SU-DHL-6 (cell line): ENCODE results near the gene PMFBP1.

Experiments used
- H2AFZ ChIP-seq: fragments of 200-600 bp; sonication (generic); 2 replicates; pipeline ENCODE4 v1.6.1; 2014; ENCODE audit warnings: low read depth, mild to moderate bottlenecking, moderate library complexity, mixed read lengths, antibody characterized with exemption, low read length; ENCODE audit not compliant: severe bottlenecking
- H3F3A ChIP-seq: fragments of 200-600 bp; shearing (Covaris generic); 2 replicates; pipeline ENCODE4 v1.6.0; 2016; ENCODE audit warnings: antibody characterized with exemption, mild to moderate bottlenecking; ENCODE audit not compliant: insufficient read depth
- H3K27ac ChIP-seq: fragments of 200-600 bp; sonication (generic); 2 replicates; pipeline ENCODE4 v1.5.1; 2016; ENCODE audit warnings: low read depth, mild to moderate bottlenecking, low read length, moderate library complexity, mixed read lengths
- H3K27me3 ChIP-seq: fragments of 200-600 bp; sonication (generic), shearing (Covaris generic); 2 replicates; pipeline ENCODE4 v1.6.0; 2014; ENCODE audit warnings: mild to moderate bottlenecking, low read length
- H3K36me3 ChIP-seq: fragments of 200-600 bp; sonication (generic); 2 replicates; pipeline ENCODE4 v1.6.1; 2014; ENCODE audit warnings: mild to moderate bottlenecking, low read length, mixed read lengths
- H3K4me2 ChIP-seq: fragments of 300-600, 200-600 bp; shearing (Covaris generic), sonication (generic); 2 replicates; pipeline ENCODE4 v1.6.0; 2014; ENCODE audit warnings: low read length, low read depth, mild to moderate bottlenecking; ENCODE audit not compliant: poor library complexity, severe bottlenecking
- H3K4me3 ChIP-seq: fragments of 200-600 bp; sonication (generic); 2 replicates; pipeline ENCODE4 v1.5.1; 2014; ENCODE audit warnings: antibody characterized with exemption, low read length, mild to moderate bottlenecking, mixed read lengths; ENCODE audit not compliant: insufficient read depth, poor library complexity, severe bottlenecking
- H3K79me2 ChIP-seq: fragments of 200-600 bp; sonication (generic); 2 replicates; pipeline ENCODE4 v1.6.1; 2014; ENCODE audit warnings: mild to moderate bottlenecking, low read length, moderate library complexity; ENCODE audit not compliant: insufficient read depth
- H3K9ac ChIP-seq: fragments of 200-600 bp; sonication (generic); 2 replicates; pipeline ENCODE4 v1.7.0; 2014; ENCODE audit warnings: mild to moderate bottlenecking, low read length
- H3K9me2 ChIP-seq: fragments of 200-600 bp; sonication (generic); replicated peaks from 2 replicates; pipeline ENCODE4 v1.6.1; 2014; ENCODE audit warnings: low read length; ENCODE audit not compliant: insufficient read depth
- H3K9me3 ChIP-seq: fragments of 200-600 bp; sonication (generic); 2 replicates; pipeline ENCODE4 v1.6.1; 2014; ENCODE audit warnings: low read length, mixed read lengths; ENCODE audit not compliant: insufficient read depth
- H4K20me1 ChIP-seq: fragments of 200-600 bp; sonication (generic); 2 replicates; pipeline ENCODE4 v1.6.1; 2014; ENCODE audit warnings: low read depth, mild to moderate bottlenecking, antibody characterized with exemption, low read length, moderate library complexity, mixed read lengths
- CTCF ChIP-seq: fragments of 200-600 bp; sonication (generic); IDR thresholded peaks from one replicate; pipeline ENCODE4 v1.5.1; 2017; ENCODE audit warnings: antibody characterized with exemption, mild to moderate bottlenecking, low read length, moderate library complexity; ENCODE audit not compliant: insufficient read depth, poor library complexity, severe bottlenecking
- EZH2phosphoT487 ChIP-seq: fragments of 200-600 bp; sonication (generic), shearing (Covaris generic); conservative IDR thresholded peaks from 2 replicates; pipeline ENCODE4 v1.6.1; 2018; ENCODE audit warnings: mild to moderate bottlenecking, antibody characterized with exemption, low read length, moderate library complexity, mixed read lengths

The PMFBP1 gene

DNA sequence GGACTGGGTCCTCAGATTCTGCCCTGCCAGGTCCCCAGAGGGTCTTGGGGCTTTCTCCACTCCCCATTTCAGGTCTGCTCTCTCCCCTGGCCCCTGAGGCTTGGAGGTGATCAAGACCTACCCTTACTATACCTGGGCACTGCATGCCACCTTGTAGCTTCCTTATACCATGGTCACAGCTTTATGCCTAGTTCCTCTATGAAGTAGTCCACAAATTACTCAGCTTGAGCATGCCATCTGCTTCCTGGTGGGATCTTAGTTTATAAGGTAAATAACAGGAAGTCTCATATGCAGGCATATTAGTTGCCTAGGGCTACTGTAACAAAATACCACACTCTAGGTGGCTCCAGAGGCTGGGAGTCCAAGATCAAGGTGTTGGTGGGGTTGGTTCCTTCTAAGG lies 11.0 kb upstream of the PMFBP1 start:
- Histone ChIP-seq H4K20me1 (no peaks in the 10 kb centered on the region), H3K9me2 (no peaks in the 10 kb centered on the region), H3F3A (no peaks in the 10 kb centered on the region), H3K9me3 (no peaks in the 10 kb centered on the region), H3K79me2 (no peaks in the 10 kb centered on the region), H3K9ac (no peak overlapping the region), H3K4me2 (no peak overlapping the region), H3K4me3 (no peak overlapping the region), H2AFZ (no peak overlapping the region), H3K27me3 (no peaks in the 10 kb centered on the region), H3K36me3 (no peaks in the 10 kb centered on the region), H3K27ac (no peak overlapping the region)
- TF ChIP-seq EZH2phosphoT487 (no peak), CTCF (no peak)

GRCh38 chr16:72179204-72179970 lies 7.4 kb upstream of the PMFBP1 start:
- Histone ChIP-seq H3K4me3 (no peak overlapping the region), H3K27ac (no peak overlapping the region), H2AFZ (no peak overlapping the region), H3K27me3 (no peaks in the 10 kb centered on the region), H3K9ac (no peak overlapping the region), H3K36me3 (no peaks in the 10 kb centered on the region), H3F3A (no peaks in the 10 kb centered on the region), H3K4me2 (no peak overlapping the region), H3K9me2 (no peaks in the 10 kb centered on the region), H3K79me2 (no peaks in the 10 kb centered on the region), H3K9me3 (no peaks in the 10 kb centered on the region), H4K20me1 (no peaks in the 10 kb centered on the region)
- TF ChIP-seq EZH2phosphoT487 (no peak), CTCF (no peak)

DNA sequence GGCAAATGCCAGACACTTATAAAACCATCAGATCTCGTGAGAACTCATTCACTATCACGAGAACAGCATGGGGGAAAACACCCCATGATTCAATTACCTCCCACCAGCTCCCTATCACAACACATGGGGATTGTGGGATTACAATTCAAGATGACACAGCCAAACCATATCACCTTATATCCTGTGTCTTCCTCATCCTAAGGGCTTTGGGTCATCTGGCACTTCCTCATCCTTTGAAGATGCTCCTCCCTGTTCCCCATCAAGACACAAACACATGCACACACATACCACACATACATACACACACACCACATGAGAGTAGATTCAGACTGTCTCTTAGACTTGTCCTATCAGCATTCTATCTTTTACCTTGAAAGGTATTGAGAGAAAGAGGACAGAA lies 2.8 kb upstream of the PMFBP1 start:
- Histone ChIP-seq H3F3A (no peaks in the 10 kb centered on the region), H3K27me3 (no peaks in the 10 kb centered on the region), H2AFZ (no peak overlapping the region), H3K36me3 (0 out of 2 replicates have a peak, but pooled peaks cover 3% of the 10 kb centered on the region), H3K9me2 (no peaks in the 10 kb centered on the region), H3K27ac (no peak overlapping the region), H3K4me3 (no peak overlapping the region), H3K4me2 (no peak overlapping the region), H3K79me2 (no peaks in the 10 kb centered on the region), H3K9ac (no peak overlapping the region), H4K20me1 (no peaks in the 10 kb centered on the region), H3K9me3 (no peaks in the 10 kb centered on the region; the same call in 1 of the 2 replicates)
- TF ChIP-seq CTCF (no peak), EZH2phosphoT487 (no peak)
